Activated naive CD4-positive, alpha-beta T cell treated with anti-CD3 and anti-CD28 coated beads, Interleukin-2, amount 50 U/mL, for 24 hours (primary cell): ENCODE measurements around the gene RBBP8NL.

Source experiments
- H3K27ac Mint-ChIP-seq: one replicate; pipeline ENCODE4 v1.8.0; 2021; ENCODE audit warnings: mild to moderate bottlenecking, mixed read lengths
- H3K27me3 Mint-ChIP-seq: one replicate; pipeline ENCODE4 v1.8.0; 2021; ENCODE audit warnings: mixed read lengths
- H3K36me3 Mint-ChIP-seq: one replicate; pipeline ENCODE4 v1.8.0; 2021; ENCODE audit warnings: mixed read lengths
- H3K4me1 Mint-ChIP-seq: one replicate; pipeline ENCODE4 v1.8.0; 2021; ENCODE audit warnings: mixed read lengths
- H3K4me3 Mint-ChIP-seq: one replicate; pipeline ENCODE4 v1.8.0; 2021; ENCODE audit warnings: mild to moderate bottlenecking, mixed read lengths
- H3K9me3 Mint-ChIP-seq: one replicate; pipeline ENCODE4 v1.8.0; 2021; ENCODE audit warnings: mixed read lengths

RBBP8NL gene

DNA sequence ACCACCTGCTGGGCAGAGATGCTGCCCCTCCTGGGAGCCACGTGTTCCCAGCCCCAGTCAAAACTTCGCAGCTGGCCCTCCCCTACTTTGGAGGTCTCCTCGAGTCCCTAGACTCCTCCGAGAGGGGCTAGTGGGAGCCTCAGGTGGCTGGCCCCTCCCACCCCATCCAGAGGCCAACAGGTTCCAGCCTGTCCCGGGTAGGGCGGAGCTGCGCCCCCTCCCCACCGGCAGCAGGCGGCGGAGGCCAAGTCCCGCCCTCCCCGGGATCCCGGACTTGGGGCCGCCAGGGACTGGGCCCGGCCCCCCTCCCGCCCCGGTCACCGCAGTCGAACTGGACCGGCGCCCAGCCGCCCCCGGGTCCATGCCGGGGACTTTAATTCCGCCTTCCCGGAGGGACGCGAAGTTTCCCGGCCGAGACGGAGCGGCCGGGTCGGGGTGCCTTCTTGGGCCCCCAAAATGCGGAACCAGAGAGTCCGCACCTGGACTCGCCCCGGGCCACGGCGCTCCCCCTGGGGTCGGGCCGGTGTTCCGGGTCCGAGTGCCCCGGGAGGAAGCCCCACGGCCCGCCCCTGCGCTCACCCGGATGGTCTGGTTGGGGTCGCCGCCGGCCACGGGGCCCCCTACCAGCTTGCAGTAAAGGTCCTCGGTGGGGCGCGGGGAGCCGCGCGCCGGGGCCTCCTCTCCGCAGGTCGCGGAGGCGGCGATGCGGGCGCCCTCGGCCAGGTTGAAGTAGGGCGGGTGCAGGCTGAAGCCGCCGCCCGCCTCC lies 60.8 kb downstream of the RBBP8NL start:
- Mint-ChIP-seq H3K4me1 (no peaks in the 10 kb centered on the region), H3K9me3 (no peaks in the 10 kb centered on the region), H3K36me3 (no peaks in the 10 kb centered on the region), H3K27me3 (peaks cover 16% of the 10 kb centered on the region), H3K27ac (no peak overlapping the region), H3K4me3 (no peak overlapping the region)

DNA sequence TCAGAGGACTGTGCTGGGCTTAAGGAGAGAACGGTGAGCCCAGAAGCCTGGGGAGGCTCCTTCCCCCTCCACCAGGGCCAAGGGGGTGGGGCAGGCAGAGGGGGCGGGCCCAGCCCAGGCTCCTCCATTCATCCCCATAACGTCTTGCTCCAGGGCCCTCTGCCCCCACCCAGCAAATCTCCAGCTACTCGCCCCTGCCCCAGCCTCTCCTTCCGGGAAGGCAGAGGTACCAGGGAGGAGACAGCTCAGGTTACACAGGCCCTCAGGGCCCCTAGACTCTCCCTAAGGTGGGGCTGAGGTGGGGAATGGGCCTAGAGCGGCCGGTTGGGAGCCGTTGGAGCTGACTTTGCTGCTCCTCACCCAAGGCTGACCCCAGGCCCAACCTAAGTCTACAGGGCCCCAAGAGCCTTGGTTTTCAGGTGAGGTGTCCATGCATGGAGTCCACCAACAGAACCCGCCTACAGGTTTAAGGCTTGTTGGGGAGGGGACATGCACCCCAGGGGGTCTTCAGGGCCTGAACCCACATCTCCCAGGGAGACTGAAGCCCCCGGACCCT lies 61.4 kb downstream of the RBBP8NL start:
- Mint-ChIP-seq H3K4me3 (no peak overlapping the region), H3K27me3 (peaks cover 16% of the 10 kb centered on the region)

DNA sequence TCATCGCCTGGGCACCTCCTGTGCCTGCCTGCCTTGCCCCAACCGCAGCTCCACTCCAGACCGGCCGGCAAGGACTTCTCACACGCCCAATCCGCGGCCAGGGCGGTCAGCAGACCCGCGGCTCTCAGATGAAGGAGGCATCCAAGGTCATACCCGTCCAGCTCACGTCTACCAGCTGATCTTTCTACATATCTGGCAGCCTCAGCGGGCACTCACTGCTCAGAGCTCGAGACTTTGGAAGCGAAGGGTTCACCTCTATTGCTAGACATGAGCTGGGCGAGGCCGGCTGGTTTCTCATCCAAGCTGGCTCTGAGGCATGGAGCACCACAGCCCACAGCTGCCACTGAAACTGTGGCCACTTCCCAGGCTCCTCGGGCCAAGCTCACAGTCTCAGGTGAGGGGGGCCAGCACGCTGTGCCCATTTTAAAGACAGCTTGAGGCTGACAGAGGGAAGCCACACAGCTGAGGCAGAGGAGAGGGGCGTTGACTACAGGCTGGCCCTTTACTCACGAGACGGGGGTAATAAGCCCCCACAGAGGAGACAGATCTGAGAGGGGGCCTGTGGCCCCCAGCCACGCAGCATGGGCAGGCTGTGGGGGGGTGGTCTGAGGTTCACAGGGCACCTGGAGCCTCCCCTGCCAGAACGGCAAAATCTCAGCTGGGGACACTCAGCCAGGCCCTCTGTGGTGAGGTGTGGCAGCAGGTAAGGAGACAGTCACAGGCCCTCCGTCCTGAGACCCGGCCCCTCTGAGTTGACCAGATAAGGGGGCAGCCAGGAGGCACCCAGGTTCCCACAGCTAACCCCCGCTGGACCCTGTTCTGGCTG lies 62.2 kb downstream of the RBBP8NL start:
- H3K36me3 Mint-ChIP-seq: no peaks in the 10 kb centered on the region
- no peak overlapping the region for H3K27ac Mint-ChIP-seq
- H3K9me3 Mint-ChIP-seq: no peaks in the 10 kb centered on the region
- peak overlapping the region; percentile 52 for H3K4me3 Mint-ChIP-seq
- H3K27me3 Mint-ChIP-seq: peaks cover 16% of the 10 kb centered on the region
- no peaks in the 10 kb centered on the region for H3K4me1 Mint-ChIP-seq

More for the DNA sequence above, 61.4 kb downstream of the RBBP8NL start:
- no peaks in the 10 kb centered on the region for H3K9me3 Mint-ChIP-seq
- no peaks in the 10 kb centered on the region for H3K4me1 Mint-ChIP-seq
- H3K36me3 Mint-ChIP-seq: no peaks in the 10 kb centered on the region
- H3K27ac Mint-ChIP-seq: no peak overlapping the region

DNA sequence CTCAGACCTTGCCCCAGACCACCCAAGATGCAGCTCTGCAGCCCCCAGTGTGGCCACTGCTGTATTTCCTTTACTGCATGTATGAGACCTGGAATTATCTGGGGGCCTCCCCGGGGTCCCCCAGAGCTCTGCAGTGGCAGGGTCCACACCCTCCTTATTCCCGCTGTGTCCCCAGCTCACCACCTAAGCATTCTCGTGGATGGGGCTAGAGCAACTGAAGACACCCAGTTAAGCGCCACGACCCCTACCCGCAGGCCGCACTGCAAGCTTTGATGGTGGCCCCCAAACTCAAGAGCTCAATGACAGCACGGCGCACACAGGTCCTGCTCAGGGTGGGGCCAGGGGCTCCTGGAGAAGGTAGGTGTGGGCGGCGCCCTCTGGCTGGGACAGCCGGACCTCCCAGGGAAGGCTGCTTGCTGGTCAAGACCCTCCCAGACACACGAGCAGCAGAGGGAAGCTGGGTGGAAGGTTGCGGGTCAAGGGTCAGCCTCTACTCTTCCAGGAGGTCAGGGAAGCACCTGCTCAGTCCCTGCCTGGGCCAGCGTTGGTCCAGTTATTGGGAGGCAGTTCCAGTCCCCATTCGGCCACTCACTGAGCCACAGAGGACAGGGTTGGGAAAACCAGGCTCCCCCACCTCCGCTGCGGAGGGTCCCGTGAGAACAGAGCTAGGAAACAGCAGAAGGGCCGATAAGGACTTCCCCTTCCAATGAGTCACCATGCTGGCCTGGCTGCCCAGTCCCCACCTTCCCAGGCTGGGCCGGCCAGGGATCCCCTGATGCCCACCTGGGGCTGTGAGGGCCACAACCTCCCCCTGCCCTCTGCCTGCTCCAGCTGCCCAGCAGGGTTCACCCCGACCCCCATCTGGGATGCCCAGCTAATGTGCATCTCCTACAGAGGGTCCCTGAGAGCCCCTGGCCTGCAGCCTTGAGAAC lies 63.2 kb downstream of the RBBP8NL start:
- Mint-ChIP-seq H3K27me3 (peaks cover 13% of the 10 kb centered on the region), H3K36me3 (no peaks in the 10 kb centered on the region), H3K4me3 (no peak overlapping the region), H3K27ac (peak overlapping the region; percentile 17), H3K4me1 (no peaks in the 10 kb centered on the region), H3K9me3 (no peaks in the 10 kb centered on the region)

DNA sequence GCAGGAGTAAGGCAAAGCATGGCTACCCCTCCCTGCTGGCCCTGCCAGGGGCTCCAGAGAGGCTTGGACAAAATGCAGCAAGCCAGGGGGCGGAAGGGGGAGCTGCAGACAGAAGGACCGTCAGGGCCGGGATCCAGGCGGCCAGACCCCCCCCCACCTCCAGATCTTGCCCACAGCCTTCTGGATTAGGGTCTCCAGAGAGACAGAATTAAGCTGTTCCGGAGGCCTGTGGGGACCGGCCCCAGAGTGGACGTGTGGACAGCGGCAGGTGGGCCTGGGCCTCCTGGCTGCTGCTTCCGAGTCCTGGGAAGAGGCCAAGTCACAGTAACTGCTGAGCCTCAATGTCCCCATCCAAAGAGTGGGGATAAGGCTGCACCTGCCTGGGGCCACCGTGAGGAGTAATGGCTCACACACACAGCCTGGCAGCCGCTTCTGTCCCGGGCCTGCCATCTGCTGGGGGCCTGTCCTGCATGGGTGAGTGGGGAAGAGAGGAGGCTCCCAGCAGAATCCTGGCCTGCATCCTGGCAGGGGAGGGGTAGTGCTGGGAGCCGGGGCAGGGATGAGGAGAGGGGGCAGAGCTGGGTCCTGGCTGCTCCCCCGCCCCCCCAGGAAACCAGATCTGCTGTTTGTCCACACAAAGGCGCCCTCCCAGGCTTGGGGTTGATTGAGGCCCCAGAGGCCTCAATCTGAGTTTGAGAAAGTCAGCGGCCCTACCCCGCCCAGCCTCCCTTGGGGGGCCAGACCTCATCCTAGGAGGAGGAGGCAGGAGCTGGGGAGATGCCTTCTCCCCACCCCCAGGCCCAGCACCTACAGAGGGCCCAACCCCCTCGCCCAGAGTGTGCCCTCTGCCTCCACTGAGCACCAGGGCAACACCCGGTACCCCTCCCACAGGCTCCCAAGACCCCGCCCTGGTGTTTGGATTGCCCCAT lies 64.1 kb downstream of the RBBP8NL start:
- Mint-ChIP-seq H3K9me3 (no peaks in the 10 kb centered on the region), H3K4me1 (no peaks in the 10 kb centered on the region), H3K27me3 (peaks cover 11% of the 10 kb centered on the region), H3K27ac (no peak overlapping the region), H3K36me3 (no peaks in the 10 kb centered on the region), H3K4me3 (no peak overlapping the region)

DNA sequence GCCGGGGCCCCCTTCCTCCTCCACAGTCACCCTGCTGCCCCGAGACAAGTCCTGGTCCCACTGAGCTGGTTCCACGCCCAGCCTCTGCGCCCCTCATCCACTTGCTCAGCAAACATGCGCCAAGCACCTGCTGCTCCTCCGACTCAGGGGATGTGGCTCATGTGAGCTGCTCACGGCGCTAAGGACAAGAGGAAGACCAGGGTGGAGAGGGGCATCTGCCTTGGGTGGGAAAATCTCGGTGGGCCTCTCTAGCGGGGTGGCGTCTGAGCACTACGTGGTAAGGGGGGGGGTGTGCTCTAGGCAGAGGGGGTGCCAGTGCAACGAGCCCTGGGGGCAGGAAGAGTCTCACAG lies 64.8 kb downstream of the RBBP8NL start:
- no peak overlapping the region for H3K4me3 Mint-ChIP-seq
- H3K36me3 Mint-ChIP-seq: no peaks in the 10 kb centered on the region
- no peaks in the 10 kb centered on the region for H3K9me3 Mint-ChIP-seq
- H3K4me1 Mint-ChIP-seq: no peaks in the 10 kb centered on the region
- H3K27ac Mint-ChIP-seq: no peak overlapping the region
- H3K27me3 Mint-ChIP-seq: peaks cover 11% of the 10 kb centered on the region

DNA sequence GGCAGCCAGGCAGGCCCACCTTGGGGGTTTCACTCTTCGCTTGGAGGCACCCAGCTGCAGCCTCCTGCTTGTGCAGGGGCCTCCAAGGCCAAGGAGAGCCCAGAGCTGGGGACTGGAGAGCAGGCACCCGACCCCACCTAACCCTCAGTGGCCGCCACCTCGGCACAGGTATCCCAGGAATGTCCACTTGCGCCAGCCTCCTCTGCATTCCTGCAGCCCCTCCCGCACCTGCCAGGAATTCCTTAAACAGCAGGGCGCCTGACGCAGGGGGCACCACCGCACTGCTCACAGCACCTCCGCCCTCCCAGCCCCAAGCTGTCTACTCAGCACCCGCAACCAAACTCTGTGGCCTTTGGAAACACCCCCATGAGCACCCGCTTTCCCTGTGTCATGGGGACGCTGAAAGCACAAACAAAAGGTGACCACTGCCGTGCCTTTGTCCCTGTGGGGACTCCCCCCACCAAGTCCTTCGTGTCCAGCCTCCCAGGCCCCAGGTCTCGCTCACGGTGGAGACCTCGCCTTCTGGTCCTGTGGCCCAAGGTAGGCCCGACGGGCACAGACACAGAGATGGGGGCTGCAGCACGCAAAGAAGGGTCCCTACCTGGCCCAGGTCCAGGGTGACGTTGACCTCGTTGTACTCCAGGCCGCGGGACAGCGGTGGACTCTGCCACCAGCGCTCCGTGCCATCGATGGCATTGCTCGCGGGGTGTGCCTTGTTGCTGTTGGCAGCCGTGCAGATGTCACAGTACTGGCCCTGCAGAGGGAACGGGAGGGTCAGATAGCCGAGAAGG lies 65.3 kb downstream of the RBBP8NL start:
- Mint-ChIP-seq H3K36me3 (no peaks in the 10 kb centered on the region), H3K4me1 (no peaks in the 10 kb centered on the region), H3K4me3 (no peak overlapping the region), H3K27ac (no peak overlapping the region), H3K27me3 (peaks cover 11% of the 10 kb centered on the region), H3K9me3 (no peaks in the 10 kb centered on the region)

DNA sequence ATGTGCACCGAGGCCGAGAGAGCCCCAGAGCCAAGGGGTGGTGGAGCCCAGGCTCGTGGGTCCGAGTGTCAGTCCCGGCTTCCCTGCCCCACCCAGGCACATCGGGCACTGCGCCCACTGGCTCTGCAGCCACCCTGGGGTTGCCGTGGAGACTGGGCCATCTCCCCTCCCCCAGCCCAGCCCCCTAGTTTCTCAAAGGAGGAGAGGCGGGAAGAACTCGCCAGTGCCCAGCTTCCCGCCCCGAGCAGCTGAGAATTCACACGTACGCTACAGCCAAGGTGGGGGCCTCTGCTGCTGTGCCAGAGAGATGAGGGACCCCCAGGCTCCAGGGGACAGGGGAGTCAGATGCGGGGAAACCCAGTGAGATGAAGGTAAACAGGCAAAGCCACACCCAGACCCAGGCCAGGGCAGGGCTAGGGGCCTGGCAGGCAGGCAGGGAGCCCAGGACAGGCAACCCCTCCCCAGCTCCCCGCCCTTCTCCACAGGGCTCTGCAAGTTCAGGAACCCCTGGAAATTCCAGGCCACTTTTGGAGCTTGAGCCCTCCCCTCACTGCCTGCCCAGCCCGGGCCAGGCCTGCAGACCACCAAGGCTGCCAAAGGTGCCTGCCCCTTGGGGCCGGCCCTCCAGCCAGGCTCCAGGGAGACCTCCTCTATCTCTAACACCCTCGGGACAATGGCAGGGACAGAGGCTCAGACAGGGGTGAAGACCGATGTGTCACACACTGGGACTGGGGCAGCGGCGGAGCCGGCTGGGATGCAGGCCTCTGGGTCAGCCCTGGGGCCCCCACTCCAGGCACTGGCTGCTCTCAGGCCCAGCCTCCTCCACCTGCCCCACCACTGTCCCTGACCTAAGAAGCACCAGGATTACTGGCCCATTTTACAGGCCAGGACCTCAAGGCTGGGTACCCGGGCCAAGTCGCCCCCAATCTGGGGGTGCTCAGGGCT lies 66.2 kb downstream of the RBBP8NL start:
- no peak overlapping the region for H3K4me3 Mint-ChIP-seq
- no peak overlapping the region for H3K27ac Mint-ChIP-seq
- H3K4me1 Mint-ChIP-seq: no peaks in the 10 kb centered on the region
- no peaks in the 10 kb centered on the region for H3K9me3 Mint-ChIP-seq
- no peaks in the 10 kb centered on the region for H3K36me3 Mint-ChIP-seq
- H3K27me3 Mint-ChIP-seq: peaks cover 11% of the 10 kb centered on the region
